HTR-8/SVneo (cell line): ENCODE data around the gene ARL17B.
"Not testable (repeated sequence)": the region's sequence is repeated elsewhere in the genome, so short reads cannot be mapped to it uniquely, and the experiment has no call there.

Experiments
- DNase-seq: peaks from one replicate; pipeline ENCODE4 v3.0.0; 2011; ENCODE audit warnings: low spot score, mixed read lengths; ENCODE audit not compliant: insufficient read length
- FAIRE-seq: peaks from 2 replicates; lab custom pipeline; 2011; peaks lifted over from hg19 to GRCh38; lab: Jason Lieb, UNC

ARL17B gene

GRCh38 chr17:46254215-46254614 is 107.4 kb downstream of the ARL17B start:
- FAIRE-seq, DNase-seq: not testable (repeated sequence)

GRCh38 chr17:46253722-46254121 is 107.8 kb downstream of the ARL17B start:
- peak; percentile 76 for FAIRE-seq
- DNase-seq = not testable (repeated sequence)

- not testable (repeated sequence) for FAIRE-seq, DNase-seq
These were observed 108.8 kb downstream of the ARL17B start for GRCh38 chr17:46252804-46253203.

- FAIRE-seq, DNase-seq: not testable (repeated sequence)
These were observed 112.4 kb downstream of the ARL17B start for GRCh38 chr17:46249153-46249552.

- FAIRE-seq, DNase-seq: not testable (repeated sequence)
These were observed 116.4 kb downstream of the ARL17B start for GRCh38 chr17:46244949-46245768.

GRCh38 chr17:46244339-46244913 is 117.1 kb downstream of the ARL17B start:
- DNase-seq, FAIRE-seq: not testable (repeated sequence)

GRCh38 chr17:46243928-46244327 is 117.6 kb downstream of the ARL17B start:
- FAIRE-seq = not testable (repeated sequence)

GRCh38 chr17:46243505-46243904 is 118.1 kb downstream of the ARL17B start:
- not testable (repeated sequence) for FAIRE-seq, DNase-seq

More at GRCh38 chr17:46243928-46244327, 117.6 kb downstream of the ARL17B start:
- not testable (repeated sequence) for DNase-seq

- not testable (repeated sequence) for DNase-seq, FAIRE-seq
These were observed 130.2 kb downstream of the ARL17B start for GRCh38 chr17:46231359-46231758.

GRCh38 chr17:46225274-46225794 is 136.2 kb downstream of the ARL17B start:
- FAIRE-seq = peak; percentile 88
- peak; percentile 89 for DNase-seq

- FAIRE-seq, DNase-seq: not testable (repeated sequence)
These were observed 136.7 kb downstream of the ARL17B start for GRCh38 chr17:46224864-46225263.
